ENCODE measurements around the gene PIK3CA.
"Not testable (repeated sequence)": the region's sequence is repeated elsewhere in the genome, so short reads cannot be mapped to it uniquely, and the experiment has no call there.

The PIK3CA gene

DNA sequence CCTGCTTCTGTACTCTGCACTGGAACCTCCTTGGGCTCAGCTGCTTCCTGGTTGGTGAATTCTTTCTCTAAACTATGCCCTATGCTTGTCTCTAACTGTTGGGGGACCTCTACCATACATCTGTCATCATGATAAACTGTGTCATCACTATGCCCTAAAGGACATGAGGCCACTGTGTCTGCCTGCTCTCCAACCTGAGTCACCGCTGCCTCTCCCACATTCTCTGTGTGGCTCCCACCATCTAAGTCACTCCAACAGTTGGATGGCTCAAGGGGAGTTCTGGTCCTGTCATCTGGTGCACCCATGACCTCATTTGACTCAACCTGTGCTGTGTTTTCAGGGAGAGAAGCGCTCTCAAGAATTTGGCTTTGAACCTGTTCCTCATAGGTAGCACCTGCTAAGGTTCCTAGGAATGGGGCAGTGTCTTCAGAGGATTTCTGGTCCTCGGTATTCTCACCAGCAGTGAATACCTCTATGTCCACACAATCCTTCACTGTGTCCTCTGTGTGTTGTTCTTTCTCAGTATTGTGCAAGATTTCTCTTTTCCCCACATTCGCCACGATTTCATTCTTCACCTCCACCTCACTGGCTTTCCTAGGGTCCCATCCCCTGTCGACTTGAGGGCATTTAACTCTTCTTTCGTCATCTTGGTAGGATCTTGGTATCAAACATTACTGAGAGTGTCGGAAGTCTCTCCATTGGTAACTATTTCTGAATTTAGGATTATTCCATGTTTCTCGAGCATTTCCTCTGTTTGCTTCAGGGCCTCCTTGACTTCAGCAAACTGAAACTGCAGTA, 112.0 kb downstream of the PIK3CA start:
- H3K79me2 ChIP-seq (ENCODE audit: control insufficient read depth, insufficient read depth, low read length); H2BK15ac ChIP-seq (replicated peaks; ENCODE audit: low read depth); H3K4me2 ChIP-seq (ENCODE audit: low read length); H2BK120ac ChIP-seq (ENCODE audit: low read depth, low read length); H3K27me3 ChIP-seq (ENCODE audit: insufficient read depth, low read length, poor library complexity); H3K79me1 ChIP-seq (ENCODE audit: low read length); H3K18ac ChIP-seq (ENCODE audit: low read length); H3K56ac ChIP-seq (ENCODE audit: low read length); H3K4me1 ChIP-seq (ENCODE audit: control insufficient read depth, low read depth, low read length); H4K8ac ChIP-seq (ENCODE audit: low read depth, low read length); H3K36me3 ChIP-seq (ENCODE audit: control insufficient read depth, insufficient read depth, low read length); H2AK5ac ChIP-seq (ENCODE audit: low read length); H3K23ac ChIP-seq (ENCODE audit: low read length); H2BK5ac ChIP-seq (ENCODE audit: low read length); DNase-seq; H3K27ac ChIP-seq (ENCODE audit: low read depth, low read length); H3K9ac ChIP-seq (ENCODE audit: low read length); H4K5ac ChIP-seq (ENCODE audit: low read length); H3K4me3 ChIP-seq (ENCODE audit: low read length); H3K4ac ChIP-seq (ENCODE audit: low read depth, low read length): not testable (repeated sequence)
- no CpG with 5 or more reads among the region's 9 CpGs for WGBS (ENCODE audit: extremely low coverage, insufficient coverage, low lambda C conversion rate)

DNA sequence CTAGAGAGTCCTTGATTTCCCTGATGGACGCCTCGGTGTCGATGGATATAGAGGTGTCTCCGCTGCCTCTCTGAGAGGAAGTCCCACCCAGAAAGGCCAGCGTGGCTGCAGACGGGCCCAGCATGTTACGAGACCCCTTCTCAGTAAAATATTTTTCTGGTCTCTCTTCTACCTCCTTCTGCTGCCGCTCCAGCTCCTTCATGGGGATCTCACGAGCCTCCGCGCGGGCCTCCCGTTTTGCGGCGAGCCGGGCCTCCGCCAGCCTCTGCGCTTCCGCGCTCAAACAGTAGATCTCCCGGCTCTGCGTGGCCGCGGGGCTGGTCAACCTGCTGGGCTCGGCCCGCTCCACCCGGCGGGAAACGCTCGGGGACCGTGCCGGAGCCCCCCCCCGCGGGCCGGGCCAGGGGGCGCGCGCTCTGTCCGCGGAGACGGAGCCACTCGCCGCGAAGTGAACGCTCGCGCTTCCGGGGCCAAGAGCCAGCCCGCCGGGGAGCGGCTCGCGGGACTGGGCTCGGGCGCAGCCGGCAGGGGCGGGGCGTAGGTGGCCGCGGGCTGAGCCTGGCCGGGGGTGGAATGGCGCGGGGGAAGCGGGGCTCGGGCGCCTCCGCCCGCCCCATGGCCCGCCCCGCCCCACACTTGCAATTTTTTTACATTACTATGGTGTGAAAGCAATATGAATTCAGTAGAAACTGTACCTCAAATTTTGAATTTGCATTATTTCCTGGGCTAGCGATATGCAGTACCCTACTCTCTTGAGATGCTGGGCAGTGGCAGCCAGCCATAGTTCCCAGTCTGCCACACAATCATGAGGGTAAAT, 113.0 kb downstream of the PIK3CA start:
- no peak overlapping the region for H3K4ac ChIP-seq (ENCODE audit: low read depth, low read length)
- no peak overlapping the region for H2BK5ac ChIP-seq (ENCODE audit: low read length)
- no peak overlapping the region for H3K4me3 ChIP-seq (ENCODE audit: low read length)
- no peak overlapping the region for H3K23ac ChIP-seq (ENCODE audit: low read length)
- no peaks in the 10 kb centered on the region for H3K27me3 ChIP-seq (ENCODE audit: insufficient read depth, low read length, poor library complexity)
- WGBS (ENCODE audit: extremely low coverage, insufficient coverage, low lambda C conversion rate): no CpG with 5 or more reads among the region's 71 CpGs
- peak overlapping the region; percentile 69 for H3K56ac ChIP-seq (ENCODE audit: low read length)
- H3K9ac ChIP-seq (ENCODE audit: low read length): peak overlapping the region; percentile 68
- H2AK5ac ChIP-seq (ENCODE audit: low read length): no peak overlapping the region
- no peaks in the 10 kb centered on the region for H3K79me1 ChIP-seq (ENCODE audit: low read length)
- H3K4me2 ChIP-seq (ENCODE audit: low read length): peak overlapping the region; percentile 32
- no peaks in the 10 kb centered on the region for H3K79me2 ChIP-seq (ENCODE audit: control insufficient read depth, insufficient read depth, low read length)
- peak; percentile 59 for DNase-seq
- H3K18ac ChIP-seq (ENCODE audit: low read length): peak overlapping the region; percentile 64
- H3K4me1 ChIP-seq (ENCODE audit: control insufficient read depth, low read depth, low read length): no peaks in the 10 kb centered on the region
- H3K27ac ChIP-seq (ENCODE audit: low read depth, low read length): no peak overlapping the region
- H3K36me3 ChIP-seq (ENCODE audit: control insufficient read depth, insufficient read depth, low read length): no peaks in the 10 kb centered on the region
- H4K8ac ChIP-seq (ENCODE audit: low read depth, low read length): no peak overlapping the region
- no peak overlapping the region for H4K5ac ChIP-seq (ENCODE audit: low read length)
- no peak overlapping the region for H2BK15ac ChIP-seq (replicated peaks; ENCODE audit: low read depth)
- no peak overlapping the region for H2BK120ac ChIP-seq (ENCODE audit: low read depth, low read length)

DNA sequence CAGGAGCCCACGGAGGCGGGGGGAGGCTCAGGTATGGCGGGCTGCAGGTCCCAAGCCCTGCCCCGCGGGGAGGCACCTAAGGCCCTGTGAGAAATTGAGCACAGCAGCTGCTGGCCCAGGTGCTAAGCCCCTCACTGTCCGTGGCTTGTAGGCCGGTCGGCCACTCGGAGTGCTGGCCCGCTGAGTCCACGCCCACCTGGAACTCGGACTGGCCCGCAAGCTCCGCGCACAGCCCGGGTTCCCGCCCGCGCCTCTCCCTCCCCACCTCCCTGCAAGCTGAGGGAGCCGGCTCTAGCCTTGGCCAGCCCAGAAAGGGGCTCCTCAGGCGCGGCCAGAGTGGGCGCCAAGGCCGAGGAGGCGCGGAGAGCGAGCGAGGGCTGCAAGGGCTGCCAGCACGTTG, 115.0 kb downstream of the PIK3CA start:
- H3K27me3 ChIP-seq (ENCODE audit: insufficient read depth, low read length, poor library complexity): no peaks in the 10 kb centered on the region
- H3K27ac ChIP-seq (ENCODE audit: low read depth, low read length): no peak overlapping the region
- no peak overlapping the region for H3K18ac ChIP-seq (ENCODE audit: low read length)
- H3K4me1 ChIP-seq (ENCODE audit: control insufficient read depth, low read depth, low read length): no peaks in the 10 kb centered on the region
- no CpG with 5 or more reads among the region's 29 CpGs for WGBS (ENCODE audit: extremely low coverage, insufficient coverage, low lambda C conversion rate)
- H2AK5ac ChIP-seq (ENCODE audit: low read length): no peak overlapping the region
- no peak overlapping the region for H2BK15ac ChIP-seq (replicated peaks; ENCODE audit: low read depth)
- H4K5ac ChIP-seq (ENCODE audit: low read length): no peak overlapping the region
- H3K56ac ChIP-seq (ENCODE audit: low read length): no peak overlapping the region
- H4K8ac ChIP-seq (ENCODE audit: low read depth, low read length): no peak overlapping the region
- no peak overlapping the region for H3K4me3 ChIP-seq (ENCODE audit: low read length)
- H3K36me3 ChIP-seq (ENCODE audit: control insufficient read depth, insufficient read depth, low read length): no peaks in the 10 kb centered on the region
- no peak overlapping the region for H3K9ac ChIP-seq (ENCODE audit: low read length)
- no peak overlapping the region for H3K4me2 ChIP-seq (ENCODE audit: low read length)
- no peak overlapping the region for H3K23ac ChIP-seq (ENCODE audit: low read length)
- no peaks in the 10 kb centered on the region for H3K79me1 ChIP-seq (ENCODE audit: low read length)
- DNase-seq: no peak
- no peak overlapping the region for H2BK5ac ChIP-seq (ENCODE audit: low read length)
- H2BK120ac ChIP-seq (ENCODE audit: low read depth, low read length): no peak overlapping the region
- no peak overlapping the region for H3K4ac ChIP-seq (ENCODE audit: low read depth, low read length)
- H3K79me2 ChIP-seq (ENCODE audit: control insufficient read depth, insufficient read depth, low read length): no peaks in the 10 kb centered on the region

DNA sequence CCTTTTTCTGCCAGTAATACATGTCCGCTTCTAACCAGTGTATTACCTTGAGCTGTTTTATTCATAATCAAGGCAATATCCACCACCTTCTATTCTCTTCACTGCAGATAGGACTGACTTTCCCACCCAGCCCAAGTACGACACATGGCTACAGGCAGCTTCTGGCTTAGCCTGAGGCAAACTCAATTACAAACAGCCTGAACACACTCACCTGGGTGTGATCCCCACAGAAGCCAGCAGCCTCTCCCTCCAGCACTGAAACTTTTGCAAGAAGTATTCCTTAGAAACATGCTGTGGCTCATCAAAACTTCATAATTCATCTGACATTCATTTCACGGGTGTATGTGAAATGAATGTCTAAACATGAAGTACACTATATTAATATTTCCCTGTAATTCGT, 116.3 kb downstream of the PIK3CA start:
- no CpG with 5 or more reads among the region's 4 CpGs for WGBS (ENCODE audit: extremely low coverage, insufficient coverage, low lambda C conversion rate)
- no peaks in the 10 kb centered on the region for H3K36me3 ChIP-seq (ENCODE audit: control insufficient read depth, insufficient read depth, low read length)

DNA sequence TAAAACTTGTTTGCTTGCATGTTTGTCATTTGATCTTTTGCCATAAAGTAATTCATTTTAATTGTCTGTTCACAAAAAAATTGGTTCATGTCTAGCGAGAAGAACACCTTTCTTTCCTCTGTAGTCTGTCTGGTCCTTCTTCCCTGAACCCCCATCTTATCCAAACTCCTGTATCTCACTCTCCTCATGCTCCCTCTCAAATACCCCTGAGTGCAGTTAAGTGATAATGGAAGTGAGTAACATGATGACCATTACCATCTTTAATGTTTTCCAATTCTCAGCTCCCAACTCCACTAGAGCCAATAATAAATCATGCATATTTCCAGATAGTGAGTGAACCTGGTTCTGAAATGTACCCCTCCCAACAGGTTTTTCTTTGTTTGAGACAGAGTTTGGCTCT, 116.9 kb downstream of the PIK3CA start:
- Histone ChIP-seq H3K79me1 (ENCODE audit: low read length) (no peaks in the 10 kb centered on the region), H2BK15ac (replicated peaks; ENCODE audit: low read depth) (no peak overlapping the region), H3K4me3 (ENCODE audit: low read length) (no peak overlapping the region), H3K27me3 (ENCODE audit: insufficient read depth, low read length, poor library complexity) (no peaks in the 10 kb centered on the region), H3K79me2 (ENCODE audit: control insufficient read depth, insufficient read depth, low read length) (no peaks in the 10 kb centered on the region), H3K4ac (ENCODE audit: low read depth, low read length) (no peak overlapping the region), H3K4me1 (ENCODE audit: control insufficient read depth, low read depth, low read length) (no peaks in the 10 kb centered on the region), H3K9ac (ENCODE audit: low read length) (no peak overlapping the region), H3K18ac (ENCODE audit: low read length) (no peak overlapping the region), H2AK5ac (ENCODE audit: low read length) (no peak overlapping the region), H4K8ac (ENCODE audit: low read depth, low read length) (no peak overlapping the region), H3K36me3 (ENCODE audit: control insufficient read depth, insufficient read depth, low read length) (no peaks in the 10 kb centered on the region), H4K5ac (ENCODE audit: low read length) (no peak overlapping the region), H3K23ac (ENCODE audit: low read length) (no peak overlapping the region), H3K4me2 (ENCODE audit: low read length) (no peak overlapping the region), H3K56ac (ENCODE audit: low read length) (no peak overlapping the region), H2BK5ac (ENCODE audit: low read length) (no peak overlapping the region), H2BK120ac (ENCODE audit: low read depth, low read length) (no peak overlapping the region), H3K27ac (ENCODE audit: low read depth, low read length) (no peak overlapping the region)
- no CpG with 5 or more reads among the region's 1 CpG for WGBS (ENCODE audit: extremely low coverage, insufficient coverage, low lambda C conversion rate)
- no peak for DNase-seq

More for the DNA sequence above, 116.3 kb downstream of the PIK3CA start:
- no peaks in the 10 kb centered on the region for H3K79me2 ChIP-seq (ENCODE audit: control insufficient read depth, insufficient read depth, low read length)
- H3K9ac ChIP-seq (ENCODE audit: low read length): no peak overlapping the region
- no peak overlapping the region for H3K27ac ChIP-seq (ENCODE audit: low read depth, low read length)
- no peak overlapping the region for H3K4me3 ChIP-seq (ENCODE audit: low read length)
- DNase-seq: no peak
- H3K23ac ChIP-seq (ENCODE audit: low read length): no peak overlapping the region
- no peak overlapping the region for H2BK5ac ChIP-seq (ENCODE audit: low read length)
- H3K18ac ChIP-seq (ENCODE audit: low read length): no peak overlapping the region
- no peak overlapping the region for H2AK5ac ChIP-seq (ENCODE audit: low read length)
- no peak overlapping the region for H2BK120ac ChIP-seq (ENCODE audit: low read depth, low read length)
- H3K4me2 ChIP-seq (ENCODE audit: low read length): no peak overlapping the region
- no peak overlapping the region for H2BK15ac ChIP-seq (replicated peaks; ENCODE audit: low read depth)
- H3K4ac ChIP-seq (ENCODE audit: low read depth, low read length): no peak overlapping the region
- H3K27me3 ChIP-seq (ENCODE audit: insufficient read depth, low read length, poor library complexity): no peaks in the 10 kb centered on the region
- no peak overlapping the region for H3K56ac ChIP-seq (ENCODE audit: low read length)
- no peaks in the 10 kb centered on the region for H3K4me1 ChIP-seq (ENCODE audit: control insufficient read depth, low read depth, low read length)
- H4K8ac ChIP-seq (ENCODE audit: low read depth, low read length): no peak overlapping the region
- no peaks in the 10 kb centered on the region for H3K79me1 ChIP-seq (ENCODE audit: low read length)
- H4K5ac ChIP-seq (ENCODE audit: low read length): no peak overlapping the region

Data from mesendoderm (in vitro differentiated cells).